Omental fat pad (tissue), 4 donors: ENCODE measurements around the gene RIMOC1. TPM values are rescaled to one million over a fixed set of nuclear protein-coding genes. Genes with fewer than 3 reads are reported as not detected.

ENCODE experiments used
- ATAC-seq: fragments of 150-250 bp; one replicate; pipeline ENCODE4 v1.9.1; 2016; ENCODE audit warnings: mild to moderate bottlenecking, moderate library complexity; ENCODE audit not compliant: low FRiP score
- DNase-seq: peaks from one replicate; pipeline ENCODE4 v3.0.0-alpha.2; 2019; ENCODE audit warnings: low spot score
- CTCF ChIP-seq, 3 donors: fragments of 450-650 bp; IDR thresholded peaks; one replicate each; pipeline ENCODE4 v1.5.1; 2016 to 2017; ENCODE audit warnings: antibody characterized with exemption in 3 of 3, mild to moderate bottlenecking in 3 of 3, moderate library complexity in 2 of 3
- total RNA-seq, 4 donors: library from RNA; depleted of rRNA; stranded (reverse); fragments of >200 nt; gene quantifications; one replicate each; pipeline ENCODE4 v1.1.0, GENCODE V29; 2016

RIMOC1 gene, protein sequence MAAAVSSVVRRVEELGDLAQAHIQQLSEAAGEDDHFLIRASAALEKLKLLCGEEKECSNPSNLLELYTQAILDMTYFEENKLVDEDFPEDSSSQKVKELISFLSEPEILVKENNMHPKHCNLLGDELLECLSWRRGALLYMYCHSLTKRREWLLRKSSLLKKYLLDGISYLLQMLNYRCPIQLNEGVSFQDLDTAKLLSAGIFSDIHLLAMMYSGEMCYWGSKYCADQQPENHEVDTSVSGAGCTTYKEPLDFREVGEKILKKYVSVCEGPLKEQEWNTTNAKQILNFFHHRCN
- total RNA-seq, result 10 to 100 TPM; 13.5 to 19.4 (median 16.6) TPM

- DNase-seq (peak; percentile 88), ATAC-seq (peak; percentile 100)
- no peak for TF ChIP-seq CTCF (IDR thresholded peaks at IDR 0.05)
These were observed at the start of gene RIMOC1 for GRCh38 chr5:41903892-41904799. TSS of gene RIMOC1 (plus strand) at chr5:41904344. CDS start at chr5:41904368, 24 bp downstream.

DNA sequence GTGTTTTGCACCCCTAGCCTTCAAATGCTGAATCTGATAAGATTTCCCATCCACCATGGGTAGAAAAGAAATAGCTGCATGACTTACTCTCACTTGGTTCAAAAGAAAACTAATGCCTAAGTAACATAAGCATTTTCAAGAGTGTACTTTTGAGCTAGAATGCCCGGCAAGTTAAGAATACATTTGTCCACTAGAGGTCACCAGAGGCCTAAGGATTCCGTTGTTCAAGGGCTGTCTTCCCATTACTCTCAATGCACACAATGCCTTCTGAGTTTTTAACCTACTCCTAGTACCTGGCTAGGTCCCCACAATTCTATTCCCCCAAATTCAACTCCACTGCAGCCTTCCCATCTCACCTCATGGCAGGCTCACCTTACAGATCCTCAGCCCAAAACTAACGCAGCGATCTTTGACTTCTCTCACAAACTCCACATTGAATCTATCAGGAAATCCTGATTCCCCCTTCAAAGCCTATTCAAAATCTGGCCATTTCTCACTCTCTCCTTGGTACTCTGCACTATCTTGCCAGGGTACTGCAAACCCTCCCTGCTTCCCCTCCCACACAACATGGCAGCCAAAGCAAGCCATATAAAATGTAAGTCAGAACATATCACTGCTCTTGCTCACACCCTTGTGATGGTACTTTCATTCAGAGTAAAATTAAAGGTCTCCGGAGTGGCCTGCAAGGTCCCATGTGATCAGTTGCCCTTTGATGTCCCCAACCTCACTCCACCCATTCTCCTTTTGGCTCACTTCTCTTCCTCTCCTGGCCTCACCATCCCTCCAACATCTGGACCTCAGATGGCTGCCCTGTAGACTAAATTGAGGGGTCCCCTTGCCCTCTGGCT lies 47.3 kb upstream of the RIMOC1 start:
- TF ChIP-seq CTCF (IDR thresholded peaks at IDR 0.05), result no peak
- DNase-seq, result no peak
- peak; percentile 81 for ATAC-seq

- no peak for DNase-seq
- no peak for ATAC-seq
- TF ChIP-seq CTCF (IDR thresholded peaks at IDR 0.05), result no peak
These were observed 46.2 kb upstream of the RIMOC1 start for GRCh38 chr5:41857989-41858388.

DNA sequence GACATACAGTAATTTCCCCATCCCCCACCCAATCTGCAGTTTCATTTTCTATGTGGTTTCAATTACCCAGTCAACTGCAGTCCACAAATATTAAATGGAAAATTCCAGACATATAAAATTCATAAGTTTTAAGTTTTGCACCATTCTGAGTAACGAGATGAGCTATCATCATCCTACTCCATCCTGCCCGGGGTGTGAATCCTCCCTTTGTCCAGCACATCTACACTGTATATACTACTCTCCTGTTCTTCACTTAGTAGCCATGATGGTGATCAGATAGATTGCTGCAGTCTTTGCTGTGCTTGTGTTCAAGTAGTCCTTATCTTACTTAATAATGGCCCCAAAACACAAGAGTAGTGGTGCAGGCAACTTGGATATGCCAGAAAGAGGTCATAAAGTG lies 45.3 kb upstream of the RIMOC1 start:
- ATAC-seq, result no peak
- no peak for TF ChIP-seq CTCF (IDR thresholded peaks at IDR 0.05)
- no peak for DNase-seq

- ATAC-seq, result no peak
- DNase-seq, result no peak
- TF ChIP-seq CTCF (IDR thresholded peaks at IDR 0.05), result no peak
These were observed 40.2 kb upstream of the RIMOC1 start for GRCh38 chr5:41863871-41864486.

GRCh38 chr5:41869151-41869723 lies 34.9 kb upstream of the RIMOC1 start:
- DNase-seq (no peak), ATAC-seq (peak; percentile 36)
- no peak for TF ChIP-seq CTCF (IDR thresholded peaks at IDR 0.05)
